Natural killer cell (primary cell): ENCODE data around the gene SDHAF1. TPM values are rescaled to one million over a fixed set of nuclear protein-coding genes. Genes with fewer than 3 reads are reported as not detected.

ENCODE experiments used
- ATAC-seq, 3 donors: fragments of 150-1000 bp in 2 of 3; fragments of 200-7000 bp in 1 of 3; cut with Tn5 transposase; 1 replicate in 1 of 3; 2 replicates in 2 of 3; pipeline ENCODE4 v1.10.0; 2021; ENCODE audit warnings: mild to moderate bottlenecking in 2 of 3, moderate library complexity in 2 of 3
- DNase-seq, 2 donors: peaks; one replicate each; pipeline versions ENCODE4 v3.0.0 to v3.0.0-alpha.2; 2013 to 2021; ENCODE audit warnings: mixed read lengths in 1 of 2
- H3K27ac ChIP-seq: one replicate; pipeline ENCODE4 v1.5.1; 2013; ENCODE audit warnings: mild to moderate bottlenecking, low read length
- H3K27me3 ChIP-seq: one replicate; pipeline ENCODE4 v1.6.1; 2013; ENCODE audit warnings: low read length; ENCODE audit not compliant: control insufficient read depth, insufficient read depth
- H3K36me3 ChIP-seq: one replicate; pipeline ENCODE4 v1.6.1; 2013; ENCODE audit warnings: low read length; ENCODE audit not compliant: control insufficient read depth, insufficient read depth
- H3K4me1 ChIP-seq: one replicate; pipeline ENCODE4 v1.6.1; 2013; ENCODE audit warnings: low read length; ENCODE audit not compliant: control insufficient read depth, insufficient read depth
- H3K4me3 ChIP-seq: one replicate; pipeline ENCODE4 v1.5.1; 2013; ENCODE audit warnings: low read length
- H3K9me3 ChIP-seq: one replicate; pipeline ENCODE4 v1.6.1; 2013; ENCODE audit warnings: low read length; ENCODE audit not compliant: control insufficient read depth, insufficient read depth
- H3K27ac Mint-ChIP-seq, 2 donors: one replicate each; pipeline ENCODE4 v1.8.0; 2022; ENCODE audit warnings: mild to moderate bottlenecking in 2 of 2, mixed read lengths in 2 of 2, moderate library complexity in 1 of 2
- H3K27me3 Mint-ChIP-seq, 2 donors: one replicate each; pipeline ENCODE4 v1.8.0; 2022; ENCODE audit warnings: low read depth in 2 of 2, mixed read lengths in 2 of 2
- H3K36me3 Mint-ChIP-seq: one replicate; pipeline ENCODE4 v1.8.0; 2022; ENCODE audit warnings: mixed read lengths
- H3K4me1 Mint-ChIP-seq, 2 donors: one replicate each; pipeline ENCODE4 v1.8.0; 2022; ENCODE audit warnings: mixed read lengths in 2 of 2
- H3K4me3 Mint-ChIP-seq: one replicate; pipeline ENCODE4 v1.8.0; 2022; ENCODE audit warnings: mild to moderate bottlenecking, moderate library complexity, mixed read lengths
- H3K9me3 Mint-ChIP-seq, 2 donors: one replicate each; pipeline ENCODE4 v1.8.0; 2022; ENCODE audit warnings: mixed read lengths in 2 of 2
- WGBS: methylation state at CpG from one replicate; pipeline ENCODE4 v1.1.7; 2013; ENCODE audit warnings: missing lambda C conversion rate; ENCODE audit not compliant: insufficient coverage; 5-methylcytosine and 5-hydroxymethylcytosine counted together
- intact Hi-C: fragments of 100-400 bp; cut with micrococcal nuclease; formaldehyde crosslinking; loops from one replicate; pipeline ENCODE4 v1.14.2; 2022
- total RNA-seq, 4 donors: library from RNA; stranded (reverse); fragments of 120-200 nt in 1 of 4; gene quantifications; one replicate each; pipeline versions ENCODE4 v1.2.3 to v1.2.4, GENCODE V29; 2013 to 2022
- TF ChIP-seq, protein P1 (sequence below): fragments of 200-600 bp; IDR thresholded peaks from one replicate; pipeline ENCODE4 v1.8.0; 2022; ENCODE audit warnings: antibody characterized with exemption

Gene SDHAF1
- total RNA-seq, 3 donors from 2014 or later (not counting 1 experiment from before 2014, with no cell fraction given), result 9.2 to 12.1 (median 10.5) TPM

GRCh38 chr19:36026091-36026876, 31.3 kb downstream of the SDHAF1 start:
- H3K4me3 ChIP-seq, result no peak overlapping the region
- H3K36me3 ChIP-seq, result peaks cover 7% of the 10 kb centered on the region
- ATAC-seq (no peak), DNase-seq (no peak)
- H3K27ac ChIP-seq, result no peak overlapping the region
- Mint-ChIP-seq H3K27ac (no peak overlapping the region), H3K9me3 (no peaks in the 10 kb centered on the region), H3K4me3 (no peak overlapping the region), H3K27me3 (no peaks in the 10 kb centered on the region), H3K36me3 (no peaks in the 10 kb centered on the region), H3K4me1 (no peaks in the 10 kb centered on the region)
- intact Hi-C loops, result no loop called here
- H3K27me3 ChIP-seq, result no peaks in the 10 kb centered on the region
- no peaks in the 10 kb centered on the region for H3K9me3 ChIP-seq
- TF ChIP-seq, protein P1, sequence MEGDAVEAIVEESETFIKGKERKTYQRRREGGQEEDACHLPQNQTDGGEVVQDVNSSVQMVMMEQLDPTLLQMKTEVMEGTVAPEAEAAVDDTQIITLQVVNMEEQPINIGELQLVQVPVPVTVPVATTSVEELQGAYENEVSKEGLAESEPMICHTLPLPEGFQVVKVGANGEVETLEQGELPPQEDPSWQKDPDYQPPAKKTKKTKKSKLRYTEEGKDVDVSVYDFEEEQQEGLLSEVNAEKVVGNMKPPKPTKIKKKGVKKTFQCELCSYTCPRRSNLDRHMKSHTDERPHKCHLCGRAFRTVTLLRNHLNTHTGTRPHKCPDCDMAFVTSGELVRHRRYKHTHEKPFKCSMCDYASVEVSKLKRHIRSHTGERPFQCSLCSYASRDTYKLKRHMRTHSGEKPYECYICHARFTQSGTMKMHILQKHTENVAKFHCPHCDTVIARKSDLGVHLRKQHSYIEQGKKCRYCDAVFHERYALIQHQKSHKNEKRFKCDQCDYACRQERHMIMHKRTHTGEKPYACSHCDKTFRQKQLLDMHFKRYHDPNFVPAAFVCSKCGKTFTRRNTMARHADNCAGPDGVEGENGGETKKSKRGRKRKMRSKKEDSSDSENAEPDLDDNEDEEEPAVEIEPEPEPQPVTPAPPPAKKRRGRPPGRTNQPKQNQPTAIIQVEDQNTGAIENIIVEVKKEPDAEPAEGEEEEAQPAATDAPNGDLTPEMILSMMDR, result no peak
- no peaks in the 10 kb centered on the region for H3K4me1 ChIP-seq
- 97% methylated on average over 49 of the region's 49 CpGs for WGBS

DNA sequence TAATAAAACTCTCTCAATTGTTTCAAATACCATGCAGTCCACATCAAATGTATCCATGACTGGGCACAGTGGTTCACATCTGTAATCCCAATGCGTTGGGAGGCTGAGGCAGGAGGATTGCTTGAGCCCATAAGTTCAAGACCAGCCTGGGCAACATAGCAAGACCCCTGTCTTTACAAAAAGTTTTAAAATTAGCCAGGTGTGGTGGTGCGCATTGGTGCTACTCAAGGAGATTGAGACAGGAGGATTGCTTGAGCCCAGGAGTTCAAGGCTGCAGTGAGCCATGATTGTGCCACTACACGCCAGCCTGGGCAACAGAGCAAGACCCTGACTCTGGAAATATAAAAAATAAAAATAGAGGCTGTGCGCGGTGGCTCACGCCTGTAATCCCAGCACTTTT, 32.7 kb downstream of the SDHAF1 start:
- TF ChIP-seq, protein P1, result no peak
- intact Hi-C loops, result no loop called here
- no peak for ATAC-seq

GRCh38 chr19:36028313-36029041, 33.5 kb downstream of the SDHAF1 start:
- no peak overlapping the region for H3K4me3 Mint-ChIP-seq
- DNase-seq (no peak), ATAC-seq (no peak)
- TF ChIP-seq, protein P1, result no peak
- no peaks in the 10 kb centered on the region for H3K27me3 Mint-ChIP-seq
- H3K9me3 ChIP-seq, result no peaks in the 10 kb centered on the region
- H3K27me3 ChIP-seq, result no peaks in the 10 kb centered on the region
- H3K4me3 ChIP-seq, result no peak overlapping the region
- 91% methylated on average over 8 of the region's 10 CpGs for WGBS
- no peak overlapping the region for H3K27ac Mint-ChIP-seq
- intact Hi-C loops, result no loop called here
- no peak overlapping the region for H3K27ac ChIP-seq
- H3K4me1 Mint-ChIP-seq, result peaks cover 0 to 10% of the 10 kb centered on the region in 2 donors
- no peaks in the 10 kb centered on the region for H3K36me3 Mint-ChIP-seq
- no peaks in the 10 kb centered on the region for H3K9me3 Mint-ChIP-seq
- peaks cover 5% of the 10 kb centered on the region for H3K36me3 ChIP-seq
- H3K4me1 ChIP-seq, result peaks cover 11% of the 10 kb centered on the region

More for the DNA sequence above, 32.7 kb downstream of the SDHAF1 start:
- no peaks in the 10 kb centered on the region for H3K9me3 ChIP-seq
- H3K27ac Mint-ChIP-seq, result no peak overlapping the region
- DNase-seq, result no peak
- H3K36me3 ChIP-seq, result peaks cover 5% of the 10 kb centered on the region
- no peak overlapping the region for H3K4me3 ChIP-seq
- H3K9me3 Mint-ChIP-seq, result no peaks in the 10 kb centered on the region
- H3K4me3 Mint-ChIP-seq, result no peak overlapping the region
- H3K4me1 Mint-ChIP-seq, result peaks cover 0 to 7% of the 10 kb centered on the region in 2 donors
- H3K27me3 Mint-ChIP-seq, result no peaks in the 10 kb centered on the region
- WGBS, result 99% methylated on average over 6 of the region's 6 CpGs
- no peaks in the 10 kb centered on the region for H3K27me3 ChIP-seq
- H3K4me1 ChIP-seq, result peaks cover 6% of the 10 kb centered on the region
- no peaks in the 10 kb centered on the region for H3K36me3 Mint-ChIP-seq
- no peak overlapping the region for H3K27ac ChIP-seq
